GM18517 (cell line): ENCODE data around the gene ETNK2.
"Not testable (repeated sequence)": the region's sequence is repeated elsewhere in the genome, so short reads cannot be mapped to it uniquely, and the experiment has no call there.

Experiments
- ATAC-seq: cut with Tn5 transposase; IDR thresholded peaks from one replicate; pipeline ENCODE4 v1.9.1; 2021; ENCODE audit warnings: mild to moderate bottlenecking, moderate library complexity; ENCODE audit not compliant: unreplicated experiment

Gene ETNK2

DNA sequence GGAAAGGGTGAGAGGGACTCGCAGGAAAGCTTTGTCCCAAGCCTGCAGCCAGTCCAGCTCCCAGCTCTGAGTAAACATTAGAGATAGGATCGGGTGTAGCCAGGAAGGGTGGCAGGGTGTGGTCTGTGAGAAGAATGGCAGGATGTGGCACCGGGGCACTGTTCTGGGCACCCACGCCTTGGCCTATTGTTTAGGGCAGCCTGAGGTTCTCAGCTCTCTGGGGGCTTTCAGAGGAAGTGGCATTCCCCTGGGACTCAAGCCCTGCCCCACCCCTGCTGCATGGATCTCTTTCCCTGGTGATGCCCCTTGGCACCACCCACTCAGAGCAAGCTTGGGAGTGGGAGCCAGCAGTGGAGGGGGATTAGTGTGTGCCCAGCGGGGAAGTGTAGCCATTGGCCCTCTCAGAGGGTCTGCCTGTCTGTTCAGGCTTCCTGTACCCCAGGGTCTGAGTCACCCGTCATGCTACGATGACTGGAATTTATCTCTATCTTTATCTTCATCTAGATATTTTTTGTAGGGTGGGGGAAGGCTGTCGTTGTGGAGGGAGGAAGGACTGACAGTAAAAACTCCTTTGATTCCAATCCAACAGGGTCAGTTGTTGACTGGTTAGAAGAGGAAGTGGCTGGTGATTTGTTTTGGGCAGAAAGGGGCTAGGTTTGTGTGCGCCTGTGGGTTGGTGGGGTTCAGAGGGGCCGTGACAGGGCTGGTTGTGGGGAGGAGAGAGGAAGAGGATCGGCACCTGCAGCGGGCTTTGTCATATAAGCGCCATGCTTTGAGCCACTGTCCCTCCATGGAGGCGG is 47.3 kb downstream of the ETNK2 start:
- ATAC-seq, result no peak

DNA sequence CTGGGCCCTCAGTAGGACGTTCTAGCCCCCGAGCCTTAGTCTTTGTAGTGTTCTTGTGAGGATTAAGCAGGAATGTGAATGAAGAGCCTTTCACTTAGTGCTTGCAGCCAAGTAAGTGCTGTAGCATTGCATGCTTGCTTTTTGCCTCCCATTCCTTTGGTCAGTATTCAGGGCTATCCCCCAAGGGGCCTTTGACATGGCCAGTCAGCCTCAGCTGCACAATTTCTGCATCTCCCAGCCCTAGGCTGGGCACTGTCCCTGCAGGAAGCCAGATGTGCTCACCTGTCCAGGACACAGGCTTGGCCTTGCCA is 48.5 kb downstream of the ETNK2 start:
- no peak for ATAC-seq

DNA sequence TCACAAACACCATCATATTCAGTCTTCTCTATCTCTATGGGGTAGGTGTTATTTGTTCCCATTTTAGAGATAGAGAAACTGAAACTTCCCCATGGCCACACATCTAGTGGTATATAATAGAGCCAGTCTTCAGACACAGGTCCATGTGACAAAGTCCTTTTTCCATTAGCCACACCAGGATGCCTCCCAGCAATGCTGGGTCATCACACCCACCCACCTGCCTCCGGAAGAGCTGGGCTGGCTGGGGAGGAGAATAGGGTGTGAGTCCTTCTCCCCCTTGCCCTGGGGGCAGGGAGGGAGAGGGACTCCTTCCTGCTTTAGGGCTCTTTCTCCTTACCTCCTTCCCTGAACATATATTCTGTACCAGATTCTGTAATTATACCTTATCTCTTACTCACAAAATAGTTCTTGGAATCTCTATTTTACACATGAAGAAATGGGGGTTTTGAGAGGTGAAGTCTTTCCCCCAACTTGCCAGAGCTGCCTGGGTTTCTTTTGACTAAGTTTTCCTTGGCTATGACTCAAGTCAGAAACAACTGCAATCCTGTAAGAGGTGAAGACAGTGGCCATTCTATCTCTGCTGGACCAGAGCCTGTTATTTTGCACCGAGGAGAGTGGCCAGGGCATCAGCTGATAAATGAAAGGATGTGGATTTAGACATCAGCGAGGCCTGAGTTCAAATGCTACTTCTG is 49.0 kb downstream of the ETNK2 start:
- ATAC-seq, result no peak

DNA sequence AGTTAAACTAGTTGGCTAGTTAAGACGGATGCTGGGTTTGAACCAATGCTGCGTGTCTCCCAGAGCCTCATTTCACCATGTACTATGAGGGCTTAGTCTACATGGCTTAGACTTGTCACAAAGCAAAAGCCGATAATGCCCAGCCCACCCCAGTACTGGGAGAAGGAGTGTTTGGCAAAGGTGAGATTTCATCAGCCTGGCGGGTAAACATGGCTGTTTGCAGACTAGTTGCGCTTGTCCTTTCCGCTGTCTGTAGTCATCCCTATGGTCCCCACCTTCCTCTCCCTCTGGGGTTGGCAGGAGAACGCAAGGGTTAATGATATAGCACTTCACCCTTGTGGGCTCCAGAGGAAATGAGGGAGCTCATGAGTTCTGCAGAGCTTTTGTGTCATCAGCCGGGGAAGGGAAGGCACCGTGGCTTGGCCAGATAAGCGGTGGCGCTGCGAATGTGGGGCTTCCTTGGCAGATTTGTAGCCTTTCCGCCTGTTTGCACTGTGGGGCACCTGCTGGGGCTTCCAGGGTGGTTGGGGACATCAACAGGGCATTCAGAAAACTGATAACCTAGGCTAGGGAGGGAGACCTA is 49.7 kb downstream of the ETNK2 start:
- ATAC-seq, result no peak

DNA sequence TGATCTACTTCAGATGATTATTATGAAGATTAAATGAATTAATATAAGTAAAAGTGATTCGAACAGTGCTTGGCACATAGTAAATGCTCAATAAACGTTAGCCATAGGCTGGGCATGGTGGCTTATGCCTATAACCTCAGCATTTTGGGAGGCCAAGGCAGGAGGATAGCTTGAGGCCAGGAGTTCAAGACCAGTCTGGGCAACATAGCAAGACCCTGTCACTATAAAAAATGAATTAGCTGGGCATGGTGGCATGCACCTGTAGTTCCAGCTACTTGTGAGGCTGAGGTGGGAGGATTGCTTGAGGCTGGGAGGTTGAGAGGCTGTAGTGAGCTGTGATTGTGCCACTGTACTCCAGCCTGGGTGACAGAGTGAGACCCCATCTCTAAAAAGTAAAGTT is 52.1 kb downstream of the ETNK2 start:
- not testable (repeated sequence) for ATAC-seq

DNA sequence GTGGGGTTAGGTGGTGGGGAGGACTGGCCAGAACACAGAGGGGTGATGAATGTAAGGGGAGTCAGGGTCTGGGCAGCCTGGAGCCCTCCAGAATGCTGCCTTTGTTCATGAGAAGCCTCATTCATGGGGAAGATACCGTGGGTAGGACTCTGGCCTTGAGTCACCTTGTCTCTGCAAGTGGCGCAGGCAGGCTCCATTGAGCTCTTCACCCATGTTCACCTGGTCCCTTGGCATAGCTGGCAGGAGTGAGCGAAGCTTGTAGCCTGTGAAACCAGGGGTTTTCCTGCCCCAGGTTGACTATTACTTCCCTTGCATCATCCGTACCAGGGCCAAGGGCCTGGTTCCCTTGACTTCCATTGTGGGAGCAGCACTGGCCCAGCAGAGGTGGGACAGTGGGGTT is 53.2 kb downstream of the ETNK2 start:
- ATAC-seq, result no peak

DNA sequence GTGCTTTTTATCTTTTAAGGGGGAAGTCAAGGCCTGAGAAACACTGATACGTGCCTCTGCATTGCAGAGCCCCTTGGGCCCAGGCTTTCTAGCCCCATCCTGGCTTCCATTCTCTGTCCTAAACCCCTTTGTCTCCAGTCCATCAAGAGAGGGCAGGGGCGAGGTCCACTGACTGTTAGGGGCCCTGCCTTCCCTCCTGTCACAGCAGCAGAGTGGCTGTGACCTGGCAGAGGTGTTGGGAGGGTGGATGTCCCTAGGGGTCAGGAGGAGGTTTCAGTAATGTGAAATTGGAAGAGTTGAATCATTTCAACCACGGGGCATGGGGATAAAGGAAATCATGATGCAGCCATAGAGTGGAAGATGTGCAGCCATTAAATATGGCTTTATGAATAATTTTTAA is 54.9 kb downstream of the ETNK2 start:
- ATAC-seq, result no peak

DNA sequence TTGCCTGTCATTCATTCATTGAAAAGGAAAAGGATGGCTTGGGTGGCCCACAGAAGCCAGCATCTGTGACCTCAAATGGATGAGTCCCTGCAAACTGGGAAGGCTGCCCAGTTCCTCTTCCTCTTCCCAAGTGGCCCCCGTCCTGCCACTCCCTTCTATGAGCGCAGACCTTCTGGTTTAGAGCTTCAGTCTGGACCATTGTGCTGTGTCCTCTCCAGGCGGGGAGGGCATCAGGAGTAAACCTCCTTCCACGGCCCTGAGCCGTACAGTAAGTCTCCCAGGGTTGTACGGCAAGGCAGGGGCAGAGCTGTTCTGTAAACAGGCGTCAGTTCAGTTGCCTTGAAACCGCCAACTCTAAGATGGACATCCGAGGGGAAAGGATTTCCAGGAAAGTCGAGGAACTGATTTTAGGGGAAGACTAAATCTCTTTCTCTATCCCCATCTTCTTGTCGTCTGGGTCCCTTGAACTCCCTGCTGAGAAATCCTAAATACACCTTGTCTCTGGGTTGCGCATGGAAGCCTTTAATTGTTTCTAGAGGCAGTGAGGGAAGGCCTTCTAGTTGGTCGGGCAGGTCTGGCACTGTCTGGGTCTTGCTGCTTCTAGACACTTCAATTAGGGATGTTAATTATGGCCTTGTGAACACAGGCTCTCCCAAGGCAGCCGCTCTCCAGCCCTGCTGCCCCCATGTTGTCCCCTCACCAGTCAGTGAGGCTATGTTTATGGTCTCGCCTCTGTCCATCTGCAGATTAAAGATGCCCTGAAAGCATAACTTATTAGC is 56.8 kb downstream of the ETNK2 start:
- ATAC-seq, result no peak

DNA sequence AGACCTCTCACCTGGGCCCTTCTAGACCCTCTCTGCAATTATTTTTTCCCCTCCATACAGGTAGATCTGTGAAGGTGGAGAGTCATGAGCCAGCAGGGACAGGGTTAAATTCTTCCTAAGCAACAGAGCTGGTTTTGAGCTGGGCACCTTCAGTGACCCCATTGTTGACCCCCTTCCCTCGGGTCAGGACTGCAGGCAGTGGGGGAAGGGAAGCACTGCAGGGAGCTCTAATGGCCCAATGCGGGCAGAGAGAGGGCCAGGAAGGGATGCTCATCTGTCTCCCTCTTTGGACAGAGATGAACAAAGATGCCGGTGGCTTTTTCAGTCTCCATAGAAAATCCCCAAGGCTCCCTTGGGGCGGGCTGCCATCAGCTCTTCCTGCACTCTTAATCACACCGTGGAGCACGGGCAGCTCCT is 57.5 kb downstream of the ETNK2 start:
- ATAC-seq, result no peak

DNA sequence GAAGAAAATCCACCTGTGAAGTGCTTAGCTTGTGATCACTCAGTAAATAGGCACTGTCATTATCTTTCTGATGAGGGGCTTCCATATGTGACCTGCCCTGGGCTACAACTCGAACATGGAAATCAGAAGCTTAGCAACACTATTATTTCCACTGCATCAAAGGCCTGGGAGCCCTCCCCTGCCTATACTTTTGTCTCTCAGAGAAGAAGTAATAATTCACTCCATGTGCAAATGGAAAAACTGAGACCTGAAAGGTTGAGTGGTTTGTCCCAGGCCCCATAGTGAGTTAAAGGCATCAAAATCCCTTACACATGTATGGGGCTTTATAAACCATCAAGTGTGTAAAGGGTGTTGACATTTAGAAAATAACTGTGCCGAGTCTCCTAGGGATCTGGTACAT is 58.1 kb downstream of the ETNK2 start:
- ATAC-seq, result no peak

DNA sequence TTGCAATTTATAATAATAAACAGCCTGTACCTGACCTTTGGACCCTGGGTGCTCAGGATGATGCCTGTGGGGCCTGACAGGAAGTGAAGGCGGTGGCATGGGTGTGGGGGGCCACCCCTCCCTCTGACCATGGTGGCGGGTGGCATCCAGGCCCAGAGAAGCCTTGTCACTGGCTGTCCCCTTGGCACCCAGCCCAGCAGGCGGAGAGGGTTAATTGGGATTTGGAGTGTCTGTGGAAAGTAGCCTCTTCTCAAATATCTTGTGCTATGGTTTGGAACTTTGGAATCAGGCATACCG is 58.5 kb downstream of the ETNK2 start:
- ATAC-seq, result no peak

DNA sequence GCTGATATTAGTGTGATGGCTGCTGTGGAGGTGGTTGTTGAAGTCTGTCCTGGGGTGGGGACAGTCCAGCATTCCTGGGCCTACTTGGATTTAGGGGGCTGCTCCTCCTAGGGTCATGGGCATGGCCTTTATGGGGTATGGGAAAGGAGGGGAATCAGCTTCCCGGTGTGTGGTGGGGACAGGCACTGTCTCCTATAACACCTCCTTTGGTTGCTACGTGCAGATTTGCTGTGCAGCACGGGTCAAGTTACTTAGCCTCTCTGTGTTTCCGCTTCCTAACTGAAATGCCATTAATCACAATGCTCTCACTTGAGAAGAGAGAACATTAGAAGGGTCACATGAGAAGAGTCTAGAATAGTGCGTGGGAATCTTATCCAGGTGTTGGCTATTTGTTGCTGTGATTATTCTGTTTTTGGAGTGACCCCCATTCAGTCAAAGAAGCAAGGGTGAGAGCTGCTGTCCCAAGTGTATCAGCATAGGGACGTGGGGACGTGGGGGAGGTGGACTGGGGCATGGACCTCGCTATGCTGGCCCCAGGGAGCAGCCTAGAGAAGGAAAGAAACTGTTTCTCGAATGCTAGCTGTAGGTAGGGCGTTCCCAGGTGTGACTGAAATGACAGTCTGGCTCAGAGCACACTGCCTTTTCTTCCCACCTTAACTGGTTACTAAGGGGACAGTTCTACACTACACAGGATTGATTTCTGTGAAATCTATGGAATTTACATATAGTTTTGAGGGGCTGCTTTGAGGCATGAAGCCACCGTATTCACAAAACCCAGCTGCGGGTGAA is 59.0 kb downstream of the ETNK2 start:
- no peak for ATAC-seq

DNA sequence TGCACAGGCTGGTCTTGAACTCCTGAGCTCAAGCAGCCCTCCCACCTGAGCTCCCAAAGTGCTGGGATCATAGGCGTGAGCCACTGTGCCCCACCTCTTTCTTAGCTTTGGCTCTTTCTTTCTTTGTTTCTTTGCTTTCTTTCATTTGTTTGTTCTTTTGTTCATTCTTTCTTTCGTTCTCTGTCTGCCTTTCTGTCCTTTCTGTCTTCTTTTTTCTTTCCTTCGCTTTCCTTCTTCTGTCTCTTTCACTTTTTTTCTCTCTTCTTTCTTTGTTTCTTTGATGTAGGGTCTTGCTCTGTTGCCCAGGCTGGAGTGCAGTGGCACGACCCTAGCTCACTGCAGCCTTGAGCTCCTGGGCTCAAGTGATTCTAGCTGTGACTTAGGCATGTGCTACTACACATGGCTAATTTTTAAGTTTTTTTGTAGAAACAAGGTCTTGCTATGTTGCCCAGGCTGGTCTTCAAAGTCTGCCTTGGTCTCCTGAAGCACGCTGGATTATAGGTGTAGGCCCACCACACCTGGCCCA is 60.0 kb downstream of the ETNK2 start:
- no peak for ATAC-seq

DNA sequence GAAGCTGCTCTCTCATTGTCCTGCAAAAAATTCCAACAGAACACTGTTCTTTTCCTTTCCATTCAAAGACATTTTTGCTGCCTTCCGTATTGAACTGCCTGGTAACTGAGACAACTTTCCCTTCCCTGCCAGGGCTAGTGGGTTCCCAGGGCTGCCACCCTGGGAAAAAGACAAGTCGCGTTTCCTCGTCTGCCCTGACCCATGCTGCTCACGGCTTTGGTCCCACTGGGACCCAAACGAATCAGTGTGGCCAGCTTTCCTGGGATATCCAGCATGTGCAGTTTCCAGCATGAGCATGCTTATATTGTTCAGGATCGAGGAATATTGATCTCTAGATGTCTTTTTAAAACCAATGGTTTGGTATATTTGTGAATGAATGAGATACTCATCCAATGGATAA is 60.8 kb downstream of the ETNK2 start:
- ATAC-seq, result no peak

DNA sequence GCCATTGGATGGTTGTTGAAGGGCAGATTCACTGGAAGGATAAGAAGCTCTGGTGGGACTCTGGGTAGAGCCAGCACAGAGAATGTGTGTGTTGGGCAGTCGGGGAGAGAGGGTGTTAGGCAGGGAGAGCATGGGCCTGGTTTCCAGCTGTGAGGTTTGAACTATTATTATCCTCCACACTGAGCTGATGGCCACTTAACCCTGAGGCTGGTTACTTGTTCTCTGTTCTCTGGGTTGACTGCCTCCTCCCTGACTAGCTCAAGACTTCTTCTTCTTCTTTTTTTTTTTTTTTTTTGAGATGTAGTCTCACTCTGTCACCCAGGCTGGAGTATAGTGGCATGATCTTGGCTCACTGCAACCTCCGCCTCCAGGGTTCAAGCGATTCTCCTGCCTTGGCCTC is 61.7 kb downstream of the ETNK2 start:
- not testable (repeated sequence) for ATAC-seq

DNA sequence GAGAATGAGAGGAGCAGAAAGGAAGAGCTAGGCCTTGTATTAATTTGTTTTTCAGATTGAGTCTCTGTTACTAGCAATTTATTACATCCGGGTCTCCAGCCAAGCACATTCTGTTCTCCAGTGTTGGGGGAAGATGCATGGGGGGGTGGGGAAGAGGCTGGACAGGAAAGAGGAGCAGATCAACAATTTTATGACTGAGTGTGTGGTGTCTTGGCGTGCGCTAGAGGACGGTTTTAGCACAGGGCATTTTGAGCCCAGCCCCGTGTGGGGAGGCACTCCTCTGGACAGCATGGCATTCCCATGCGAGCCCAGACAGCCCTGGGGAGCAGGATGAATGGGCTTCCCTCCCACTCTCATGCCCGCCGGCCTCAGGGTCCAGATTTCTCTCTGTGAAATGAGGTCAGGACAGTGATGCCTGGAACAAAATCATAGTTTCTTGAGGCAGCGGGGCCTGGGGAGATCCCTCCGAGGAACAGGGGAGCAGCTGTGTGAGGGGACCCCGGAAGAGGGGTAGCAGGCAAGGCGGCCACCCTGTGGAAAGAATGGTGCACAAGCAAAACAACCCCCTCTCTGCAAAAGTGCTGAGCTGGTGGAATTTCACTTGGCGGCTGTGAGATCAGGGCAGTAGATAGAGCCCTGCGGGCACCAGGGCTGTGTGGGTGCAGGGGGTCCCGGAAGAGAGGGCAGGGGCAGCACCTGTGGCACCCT is 62.6 kb downstream of the ETNK2 start:
- ATAC-seq, result no peak

DNA sequence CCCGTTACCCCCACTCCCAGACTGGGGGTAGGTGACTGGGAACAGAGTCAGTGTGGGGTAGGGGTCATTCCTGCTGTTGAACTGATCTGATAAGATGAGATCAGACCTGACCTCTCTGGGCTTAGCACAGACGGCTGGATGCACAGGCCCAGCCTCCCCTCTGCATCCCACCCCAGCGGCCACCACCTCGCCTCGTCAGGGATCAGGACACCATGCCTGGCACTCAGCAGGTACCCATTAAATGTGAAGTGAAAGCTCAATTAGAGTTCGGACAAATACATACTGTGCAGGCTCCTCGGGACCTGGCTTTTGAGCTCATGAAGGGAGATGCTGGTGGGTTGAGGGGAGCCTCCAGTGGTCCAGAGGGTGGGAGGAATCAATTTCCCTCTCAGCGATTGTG is 63.2 kb downstream of the ETNK2 start:
- no peak for ATAC-seq

DNA sequence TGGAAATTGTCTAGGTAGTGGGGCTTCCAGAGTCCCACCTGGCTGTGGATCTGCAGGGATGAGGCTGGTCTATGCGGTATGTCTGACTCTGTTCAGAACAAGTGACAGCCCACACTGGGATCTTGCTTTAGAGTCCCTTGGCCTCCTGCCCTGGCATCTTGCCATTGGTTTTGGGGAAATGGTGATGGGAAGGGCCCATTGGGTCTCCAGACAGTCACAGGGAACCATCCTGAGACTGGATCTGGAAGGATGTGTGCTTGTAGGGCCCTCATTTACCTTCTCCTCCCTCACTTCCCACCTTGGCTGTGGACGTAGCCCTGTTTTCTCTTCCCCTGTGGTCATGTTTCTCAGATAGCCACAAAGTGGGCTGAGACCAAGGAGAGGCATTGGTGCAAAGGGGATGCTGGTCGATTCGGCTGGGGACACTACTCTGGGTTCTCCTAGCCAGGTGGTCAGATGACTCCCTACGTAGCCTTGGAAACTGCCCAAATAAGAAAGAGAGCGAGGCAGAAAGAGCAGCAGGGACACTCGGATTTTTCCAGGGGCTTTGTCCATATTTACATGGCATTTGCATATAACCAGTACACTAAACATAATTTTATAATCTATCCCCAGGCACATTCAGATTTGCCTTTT is 63.8 kb downstream of the ETNK2 start:
- ATAC-seq, result no peak

DNA sequence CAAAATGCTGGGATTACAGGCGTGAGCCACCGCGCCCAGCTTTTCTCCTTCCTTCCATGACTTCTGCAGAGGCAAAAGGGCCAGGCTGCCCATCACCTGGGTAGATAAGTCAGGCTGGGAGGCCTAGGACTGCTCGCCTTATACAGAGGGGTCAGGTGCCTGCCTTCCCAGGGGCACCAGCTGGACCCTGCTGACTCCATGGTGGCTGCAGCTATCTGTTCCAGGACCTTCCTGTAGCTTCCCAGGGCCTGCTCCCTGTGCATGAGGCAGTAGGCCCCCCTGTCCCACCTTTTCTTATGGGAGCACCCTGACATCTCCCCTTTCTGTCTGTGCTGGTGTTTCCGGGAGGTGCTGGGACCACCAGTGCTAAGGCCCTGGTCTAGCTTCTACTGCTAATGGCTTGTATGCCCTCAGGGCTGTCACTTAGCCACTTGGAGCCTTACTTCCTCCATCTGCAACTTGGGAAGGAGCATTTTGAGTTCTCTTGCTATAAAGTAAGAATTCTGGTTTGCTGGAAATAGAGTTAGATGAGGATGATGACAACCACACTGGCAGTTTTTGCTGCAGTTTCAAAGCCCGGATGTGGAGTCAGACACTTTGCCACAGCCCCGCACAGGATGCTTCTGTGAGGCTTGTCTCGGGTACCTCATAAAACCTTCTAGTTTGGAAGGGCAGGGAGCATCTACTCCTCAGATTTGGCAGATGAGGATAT is 64.5 kb downstream of the ETNK2 start:
- ATAC-seq, result no peak
